Non-pigmented ciliary epithelial cell (primary cell): ENCODE data around the gene PLCH2.

Experiments used
- DNase-seq: peaks from one replicate; pipeline ENCODE4 v3.0.0-alpha.2; 2010; ENCODE audit warnings: low read depth

Gene PLCH2

GRCh38 chr1:2513939-2514652, 38.0 kb downstream of the PLCH2 start:
- no peak for DNase-seq

- no peak for DNase-seq
Observed at GRCh38 chr1:2514863-2515762, 39.0 kb downstream of the PLCH2 start.

- DNase-seq: no peak
Observed at GRCh38 chr1:2515763-2516080, 39.6 kb downstream of the PLCH2 start.

- no peak for DNase-seq
Observed at GRCh38 chr1:2516124-2516523, 40.0 kb downstream of the PLCH2 start.

- DNase-seq: no peak
Observed at GRCh38 chr1:2516946-2517345, 40.9 kb downstream of the PLCH2 start.

GRCh38 chr1:2517966-2518365, 41.9 kb downstream of the PLCH2 start:
- no peak for DNase-seq

- DNase-seq: no peak
Observed at GRCh38 chr1:2518528-2518927, 42.4 kb downstream of the PLCH2 start.

- DNase-seq: no peak
Observed at GRCh38 chr1:2519029-2519685, 43.1 kb downstream of the PLCH2 start.

- DNase-seq: no peak
Observed at GRCh38 chr1:2519729-2520128, 43.6 kb downstream of the PLCH2 start.

GRCh38 chr1:2520206-2520605, 44.1 kb downstream of the PLCH2 start:
- no peak for DNase-seq

GRCh38 chr1:2520806-2521205, 44.7 kb downstream of the PLCH2 start:
- no peak for DNase-seq

- DNase-seq: no peak
Observed at GRCh38 chr1:2522230-2522629, 46.1 kb downstream of the PLCH2 start.

- no peak for DNase-seq
Observed at GRCh38 chr1:2523191-2523890, 47.3 kb downstream of the PLCH2 start.

GRCh38 chr1:2523891-2524609, 48.0 kb downstream of the PLCH2 start:
- no peak for DNase-seq

- no peak for DNase-seq
Observed at GRCh38 chr1:2525572-2525919, 49.5 kb downstream of the PLCH2 start.

- DNase-seq: peak; percentile 44
Observed at GRCh38 chr1:2525920-2526823, 50.1 kb downstream of the PLCH2 start, which contains the start of gene PANK4. PANK4 (minus strand) TSS chr1:2526596; CDS start chr1:2526587, 9 bp downstream.

- DNase-seq: no peak
Observed at GRCh38 chr1:2526824-2527555, 50.9 kb downstream of the PLCH2 start.

- no peak for DNase-seq
Observed at GRCh38 chr1:2527556-2527860, 51.4 kb downstream of the PLCH2 start.

GRCh38 chr1:2528016-2528415, 51.9 kb downstream of the PLCH2 start:
- DNase-seq: no peak

- no peak for DNase-seq
Observed at GRCh38 chr1:2528611-2528965, 52.5 kb downstream of the PLCH2 start.
